IMR-90 (cell line): ENCODE results near the gene ACOT7. TPM values are rescaled to one million over a fixed set of nuclear protein-coding genes. Genes with fewer than 3 reads are reported as not detected.

Source experiments
- ATAC-seq: fragments of 200-7000 bp; cut with Tn5 transposase; 2 replicates; pipeline ENCODE4 v1.9.1; 2020; ENCODE audit warnings: low read depth, mild to moderate bottlenecking, moderate library complexity
- BruUV-seq: library from RNA; stranded (reverse); fragments of 400-500 nt; replicated peaks from 2 replicates; lab custom pipeline; 2021; lab: Mats Ljungman, UMichigan
- CTCF ChIA-PET: fragments of 300-600 bp; formaldehyde crosslinking; extraction: SDS; loops from one replicate; lab custom pipeline; 2021; ENCODE audit warnings: antibody characterized with exemption; lab: Yijun Ruan, JAX
- POLR2A ChIA-PET: fragments of 300-600 bp; sonication (Branson Sonifier 250); formaldehyde crosslinking; loops from one replicate; lab custom pipeline; 2022; ENCODE audit warnings: antibody characterized with exemption; ENCODE audit not compliant: unreplicated experiment; lab: Charles Lee
- DNase-seq: peaks from one replicate; pipeline ENCODE4 v3.0.0; 2013
- H2AFZ ChIP-seq: replicated peaks from 2 replicates; pipeline ENCODE3; 2013; ENCODE audit warnings: low read length, mild to moderate bottlenecking; ENCODE audit not compliant: poor library complexity
- H2AK5ac ChIP-seq: 2 replicates; pipeline ENCODE4 v1.6.1; 2013; ENCODE audit warnings: low read depth, low read length, inconsistent platforms
- H2AK9ac ChIP-seq: replicated peaks from 2 replicates; pipeline ENCODE3; 2013; ENCODE audit warnings: mild to moderate bottlenecking, low read depth, low read length, moderate library complexity; ENCODE audit not compliant: poor library complexity
- H2BK120ac ChIP-seq: 2 replicates; pipeline ENCODE4 v1.6.1; 2013; ENCODE audit warnings: low read depth, low read length, inconsistent platforms
- H2BK15ac ChIP-seq: 3 replicates; pipeline ENCODE4 v1.6.1; 2013; ENCODE audit warnings: low read depth, low read length, inconsistent platforms
- H2BK20ac ChIP-seq: 2 replicates; pipeline ENCODE4 v1.6.1; 2013; ENCODE audit warnings: low read depth, mild to moderate bottlenecking, inconsistent platforms, low read length, moderate library complexity
- H2BK5ac ChIP-seq: 2 replicates; pipeline ENCODE4 v1.6.1; 2013; ENCODE audit warnings: mild to moderate bottlenecking, low read depth, low read length, inconsistent platforms; ENCODE audit not compliant: poor library complexity, severe bottlenecking
- H3K14ac ChIP-seq: replicated peaks from 2 replicates; pipeline ENCODE4 v1.6.1; 2013; ENCODE audit warnings: low read depth, low read length, inconsistent platforms
- H3K18ac ChIP-seq: 2 replicates; pipeline ENCODE4 v1.6.1; 2013; ENCODE audit warnings: low read depth, low read length, control low read depth
- H3K23ac ChIP-seq: 2 replicates; pipeline ENCODE4 v1.6.1; 2013; ENCODE audit warnings: low read depth, low read length, inconsistent platforms
- H3K27ac ChIP-seq: 2 replicates; pipeline ENCODE4 v1.5.1; 2013; ENCODE audit warnings: mild to moderate bottlenecking, control low read depth, low read length; ENCODE audit not compliant: insufficient read depth
- H3K27me3 ChIP-seq: 2 replicates; pipeline ENCODE4 v1.6.1; 2013; ENCODE audit warnings: low read length; ENCODE audit not compliant: control insufficient read depth, insufficient read depth
- H3K36me3 ChIP-seq: 2 replicates; pipeline ENCODE4 v1.6.1; 2013; ENCODE audit warnings: low read length, mixed read lengths; ENCODE audit not compliant: control insufficient read depth, insufficient read depth
- H3K4ac ChIP-seq: 2 replicates; pipeline ENCODE4 v1.6.1; 2013; ENCODE audit warnings: low read depth, low read length, inconsistent platforms
- H3K4me1 ChIP-seq: 2 replicates; pipeline ENCODE4 v1.6.1; 2013; ENCODE audit warnings: low read length, mixed read lengths; ENCODE audit not compliant: control insufficient read depth, insufficient read depth
- H3K4me2 ChIP-seq: 2 replicates; pipeline ENCODE4 v1.6.1; 2013; ENCODE audit warnings: low read depth, mild to moderate bottlenecking, control low read depth, low read length, moderate library complexity
- H3K4me3 ChIP-seq: 2 replicates; pipeline ENCODE4 v1.5.1; 2013; ENCODE audit warnings: low read depth, mild to moderate bottlenecking, control low read depth, low read length, moderate library complexity; ENCODE audit not compliant: insufficient read depth
- H3K56ac ChIP-seq: 2 replicates; pipeline ENCODE4 v1.6.1; 2013; ENCODE audit warnings: low read length, inconsistent platforms; ENCODE audit not compliant: insufficient read depth; ENCODE audit errors: extremely low read depth
- H3K79me1 ChIP-seq, 2 experiments: 2 replicates each; pipeline ENCODE4 v1.6.1; 2013; ENCODE audit warnings: low read length in 2 of 2, inconsistent platforms in 1 of 2, low read depth in 1 of 2
- H3K9ac ChIP-seq: 2 replicates; pipeline ENCODE4 v1.6.1; 2013; ENCODE audit warnings: low read depth, low read length, control low read depth
- H3K9me1 ChIP-seq: 2 replicates; pipeline ENCODE4 v1.6.1; 2013; ENCODE audit warnings: low read length, inconsistent platforms; ENCODE audit not compliant: insufficient read depth
- H3K9me3 ChIP-seq: 2 replicates; pipeline ENCODE4 v1.6.1; 2013; ENCODE audit warnings: low read length; ENCODE audit not compliant: control insufficient read depth, insufficient read depth
- H4K20me1 ChIP-seq: 2 replicates; pipeline ENCODE4 v1.6.1; 2013; ENCODE audit warnings: low read length, inconsistent platforms; ENCODE audit not compliant: insufficient read depth
- H4K5ac ChIP-seq: 2 replicates; pipeline ENCODE4 v1.6.1; 2013; ENCODE audit warnings: mild to moderate bottlenecking, low read depth, low read length, control low read depth
- H4K8ac ChIP-seq, 2 experiments: 2 replicates each; pipeline ENCODE4 v1.6.1; 2013; ENCODE audit warnings: low read depth in 2 of 2, low read length in 2 of 2, control low read depth in 1 of 2, inconsistent platforms in 1 of 2
- H4K91ac ChIP-seq: 2 replicates; pipeline ENCODE4 v1.6.1; 2013; ENCODE audit warnings: low read depth, low read length, inconsistent platforms; ENCODE audit not compliant: insufficient read depth
- BHLHE40 ChIP-seq: fragments of 150-350 bp; IDR thresholded peaks from 2 replicates; pipeline ENCODE4 v1.6.1; 2016; ENCODE audit warnings: mild to moderate bottlenecking, low read depth, low read length
- CEBPB ChIP-seq: IDR thresholded peaks from 2 replicates; pipeline ENCODE4 v1.6.1; 2012; ENCODE audit warnings: low read depth, low read length, improper control_type of control experiment
- CHD1 ChIP-seq: IDR thresholded peaks from 2 replicates; pipeline ENCODE4 v1.6.1; 2012; ENCODE audit warnings: low read depth, low read length, improper control_type of control experiment
- FOS ChIP-seq: fragments of 150-350 bp; IDR thresholded peaks from 2 replicates; pipeline ENCODE4 v1.6.1; 2016; ENCODE audit warnings: low read depth, low read length
- MAFK ChIP-seq: IDR thresholded peaks from 2 replicates; pipeline ENCODE4 v1.6.1; 2012; ENCODE audit warnings: low read depth, low read length, improper control_type of control experiment
- MAZ ChIP-seq: IDR thresholded peaks from 2 replicates; pipeline ENCODE4 v1.6.1; 2012; ENCODE audit warnings: low read depth, mild to moderate bottlenecking, low read length, improper control_type of control experiment, moderate library complexity, borderline replicate concordance
- MXI1 ChIP-seq: IDR thresholded peaks from 2 replicates; pipeline ENCODE4 v1.6.1; 2012; ENCODE audit warnings: low read depth, mild to moderate bottlenecking, low read length, moderate library complexity, borderline replicate concordance
- NFE2L2 ChIP-seq: fragments of 150-350 bp; IDR thresholded peaks from 2 replicates; pipeline ENCODE4 v1.6.1; 2016; ENCODE audit warnings: low read depth, mild to moderate bottlenecking, low read length
- POLR2A ChIP-seq: IDR thresholded peaks from 2 replicates; pipeline ENCODE4 v1.6.1; 2012; ENCODE audit warnings: mild to moderate bottlenecking, low read depth, low read length
- RAD21 ChIP-seq: IDR thresholded peaks from 2 replicates; pipeline ENCODE4 v1.6.1; 2012; ENCODE audit warnings: low read length, improper control_type of control experiment
- RCOR1 ChIP-seq: IDR thresholded peaks from 2 replicates; pipeline ENCODE4 v1.6.1; 2012; ENCODE audit warnings: mild to moderate bottlenecking, low read length, improper control_type of control experiment; ENCODE audit not compliant: insufficient replicate concordance
- RFX5 ChIP-seq: IDR thresholded peaks from 2 replicates; pipeline ENCODE4 v1.8.0; 2012; ENCODE audit warnings: low read depth, mild to moderate bottlenecking, low read length, moderate library complexity
- SMC3 ChIP-seq: fragments of 150-350 bp; IDR thresholded peaks from 2 replicates; pipeline ENCODE4 v1.6.1; 2016; ENCODE audit warnings: low read depth, mild to moderate bottlenecking, antibody characterized with exemption, low read length, moderate library complexity
- WGBS, 2 experiments: methylation state at CpG; one replicate each; pipeline versions ENCODE4 v1.1.5 to v1.1.7; 2013; ENCODE audit warnings: missing lambda C conversion rate in 2 of 2; ENCODE audit not compliant: insufficient read length in 1 of 2; ENCODE audit errors: extremely low coverage in 2 of 2; 5-methylcytosine and 5-hydroxymethylcytosine counted together
- dilution Hi-C: fragments of 300-500 bp; cut with HindIII; formaldehyde crosslinking; loops from one replicate; pipeline ENCODE4 v1.14.3; 2018; ENCODE audit warnings: low sequenced_read_pairs; ENCODE audit not compliant: unreplicated experiment
- in situ Hi-C: fragments of 300-500 bp; cut with MboI; formaldehyde crosslinking; loops from 3 replicates; pipeline ENCODE4 v1.14.3; 2019; ENCODE audit warnings: low sequenced_read_pairs, inconsistent platforms, mixed read lengths
- intact Hi-C: fragments of 100-400 bp; cut with micrococcal nuclease; formaldehyde crosslinking; loops from 2 replicates; pipeline ENCODE4 v1.10.0; 2022
- polyA plus RNA-seq, 3 experiments: library from polyadenylated mRNA; depleted of rRNA; stranded (reverse); fragments of >200 nt; gene quantifications; 2 replicates each; pipeline ENCODE4 v1.2.3, GENCODE V29; 2012; ENCODE audit warnings: low replicate concordance in 1 of 3
- total RNA-seq: library from RNA; depleted of rRNA; stranded (reverse); fragments of >200 nt; gene quantifications from 2 replicates; pipeline ENCODE4 v1.2.3, GENCODE V29; 2012
- TF ChIP-seq, protein P1 (sequence below): fragments of 150-350 bp; IDR thresholded peaks from 2 replicates; pipeline ENCODE4 v1.6.1; 2017; ENCODE audit warnings: mild to moderate bottlenecking, antibody characterized with exemption, low read length, low read depth
- TF ChIP-seq, protein P2 (sequence below): conservative IDR thresholded peaks from 2 replicates; pipeline ENCODE4 v1.5.1; 2012; ENCODE audit warnings: mild to moderate bottlenecking, low read depth, low read length, improper control_type of control experiment
- TF ChIP-seq, protein P3 (sequence below): fragments of 150-350 bp; IDR thresholded peaks from 2 replicates; pipeline ENCODE4 v1.6.1; 2016; ENCODE audit warnings: low read depth, mild to moderate bottlenecking, low read length, moderate library complexity, borderline replicate concordance

The ACOT7 gene
- total and polyA plus RNA-seq, 2 of the 4 experiments (the other 2 are of a cell fraction): 51.6 to 242 TPM

GRCh38 chr1:6355621-6356020, 37.9 kb downstream of the ACOT7 start:
- Histone ChIP-seq H2BK15ac (no peak overlapping the region), H3K9ac (no peak overlapping the region), H4K5ac (no peak overlapping the region), H3K9me1 (peaks cover 20% of the 10 kb centered on the region), H3K4me1 (peaks cover 27% of the 10 kb centered on the region), H2AFZ (no peak overlapping the region), H2BK20ac (no peak overlapping the region), H2AK9ac (no peak overlapping the region), H4K8ac (no peak overlapping the region), H3K14ac (no peak overlapping the region), H3K9me3 (no peaks in the 10 kb centered on the region), H2AK5ac (no peak overlapping the region), H3K4me2 (no peak overlapping the region), H3K4ac (no peak overlapping the region), H2BK120ac (no peak overlapping the region), H4K91ac (no peak overlapping the region), H3K79me1 (peaks cover 25 to 57% of the 10 kb centered on the region in 2 experiments), H3K18ac (no peak overlapping the region), H3K36me3 (no peaks in the 10 kb centered on the region), H3K23ac (no peak overlapping the region), H3K56ac (no peak overlapping the region), H2BK5ac (no peak overlapping the region), H4K20me1 (peaks cover 10% of the 10 kb centered on the region; the same call in 1 of the 2 replicates), H3K27ac (no peak overlapping the region), H3K27me3 (no peaks in the 10 kb centered on the region), H3K4me3 (no peak overlapping the region)
- BruUV-seq: no TSS peak
- DNase-seq: no peak
- dilution Hi-C loops: no loop called here
- ATAC-seq: no peak
- intact Hi-C loops: no loop called here
- no CpG with 5 or more reads among the region's 11 CpGs for WGBS, 2 experiments
- in situ Hi-C loops: no loop called here
- CTCF ChIA-PET: no interaction called here
- POLR2A ChIA-PET: no interaction called here
- TF ChIP-seq BHLHE40: no peak
- no peak for TF ChIP-seq CEBPB
- no peak for TF ChIP-seq CHD1
- TF ChIP-seq MXI1: no peak
- TF ChIP-seq, protein P1, sequence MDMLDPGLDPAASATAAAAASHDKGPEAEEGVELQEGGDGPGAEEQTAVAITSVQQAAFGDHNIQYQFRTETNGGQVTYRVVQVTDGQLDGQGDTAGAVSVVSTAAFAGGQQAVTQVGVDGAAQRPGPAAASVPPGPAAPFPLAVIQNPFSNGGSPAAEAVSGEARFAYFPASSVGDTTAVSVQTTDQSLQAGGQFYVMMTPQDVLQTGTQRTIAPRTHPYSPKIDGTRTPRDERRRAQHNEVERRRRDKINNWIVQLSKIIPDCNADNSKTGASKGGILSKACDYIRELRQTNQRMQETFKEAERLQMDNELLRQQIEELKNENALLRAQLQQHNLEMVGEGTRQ: no peak
- no peak for TF ChIP-seq POLR2A
- no peak for TF ChIP-seq RAD21
- no peak for TF ChIP-seq MAZ
- TF ChIP-seq SMC3: no peak
- no peak for TF ChIP-seq RFX5
- TF ChIP-seq, protein P2, sequence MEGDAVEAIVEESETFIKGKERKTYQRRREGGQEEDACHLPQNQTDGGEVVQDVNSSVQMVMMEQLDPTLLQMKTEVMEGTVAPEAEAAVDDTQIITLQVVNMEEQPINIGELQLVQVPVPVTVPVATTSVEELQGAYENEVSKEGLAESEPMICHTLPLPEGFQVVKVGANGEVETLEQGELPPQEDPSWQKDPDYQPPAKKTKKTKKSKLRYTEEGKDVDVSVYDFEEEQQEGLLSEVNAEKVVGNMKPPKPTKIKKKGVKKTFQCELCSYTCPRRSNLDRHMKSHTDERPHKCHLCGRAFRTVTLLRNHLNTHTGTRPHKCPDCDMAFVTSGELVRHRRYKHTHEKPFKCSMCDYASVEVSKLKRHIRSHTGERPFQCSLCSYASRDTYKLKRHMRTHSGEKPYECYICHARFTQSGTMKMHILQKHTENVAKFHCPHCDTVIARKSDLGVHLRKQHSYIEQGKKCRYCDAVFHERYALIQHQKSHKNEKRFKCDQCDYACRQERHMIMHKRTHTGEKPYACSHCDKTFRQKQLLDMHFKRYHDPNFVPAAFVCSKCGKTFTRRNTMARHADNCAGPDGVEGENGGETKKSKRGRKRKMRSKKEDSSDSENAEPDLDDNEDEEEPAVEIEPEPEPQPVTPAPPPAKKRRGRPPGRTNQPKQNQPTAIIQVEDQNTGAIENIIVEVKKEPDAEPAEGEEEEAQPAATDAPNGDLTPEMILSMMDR: no peak
- no peak for TF ChIP-seq FOS
- TF ChIP-seq MAFK: no peak
- no peak for TF ChIP-seq NFE2L2
- TF ChIP-seq, protein P3, sequence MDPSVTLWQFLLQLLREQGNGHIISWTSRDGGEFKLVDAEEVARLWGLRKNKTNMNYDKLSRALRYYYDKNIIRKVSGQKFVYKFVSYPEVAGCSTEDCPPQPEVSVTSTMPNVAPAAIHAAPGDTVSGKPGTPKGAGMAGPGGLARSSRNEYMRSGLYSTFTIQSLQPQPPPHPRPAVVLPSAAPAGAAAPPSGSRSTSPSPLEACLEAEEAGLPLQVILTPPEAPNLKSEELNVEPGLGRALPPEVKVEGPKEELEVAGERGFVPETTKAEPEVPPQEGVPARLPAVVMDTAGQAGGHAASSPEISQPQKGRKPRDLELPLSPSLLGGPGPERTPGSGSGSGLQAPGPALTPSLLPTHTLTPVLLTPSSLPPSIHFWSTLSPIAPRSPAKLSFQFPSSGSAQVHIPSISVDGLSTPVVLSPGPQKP: no peak
- no peak for TF ChIP-seq RCOR1
